Measurements from ENCODE around the gene PEMT. TPM values are rescaled to one million over a fixed set of nuclear protein-coding genes. Genes with fewer than 3 reads are reported as not detected.

PEMT gene
- total RNA-seq, 4 donors from 2014 or later = 17.7 to 24.8 (median 20.6) TPM

GRCh38 chr17:17552351-17553216 lies 38.9 kb downstream of the PEMT start:
- Histone ChIP-seq H3K4me3 (no peak overlapping the region), H3K4me1 (peaks cover 0 to 38% (median 0%) of the 10 kb centered on the region in 4 donors), H3K27me3 (no peaks in the 10 kb centered on the region), H3K36me3 (no peaks in the 10 kb centered on the region), H3K27ac (replicated peaks in 1 of 4) (no peak overlapping the region), H3K9me3 (no peaks in the 10 kb centered on the region)
- intact Hi-C loops (cut with DNase I) = no loop called here
- TF ChIP-seq, protein P1, sequence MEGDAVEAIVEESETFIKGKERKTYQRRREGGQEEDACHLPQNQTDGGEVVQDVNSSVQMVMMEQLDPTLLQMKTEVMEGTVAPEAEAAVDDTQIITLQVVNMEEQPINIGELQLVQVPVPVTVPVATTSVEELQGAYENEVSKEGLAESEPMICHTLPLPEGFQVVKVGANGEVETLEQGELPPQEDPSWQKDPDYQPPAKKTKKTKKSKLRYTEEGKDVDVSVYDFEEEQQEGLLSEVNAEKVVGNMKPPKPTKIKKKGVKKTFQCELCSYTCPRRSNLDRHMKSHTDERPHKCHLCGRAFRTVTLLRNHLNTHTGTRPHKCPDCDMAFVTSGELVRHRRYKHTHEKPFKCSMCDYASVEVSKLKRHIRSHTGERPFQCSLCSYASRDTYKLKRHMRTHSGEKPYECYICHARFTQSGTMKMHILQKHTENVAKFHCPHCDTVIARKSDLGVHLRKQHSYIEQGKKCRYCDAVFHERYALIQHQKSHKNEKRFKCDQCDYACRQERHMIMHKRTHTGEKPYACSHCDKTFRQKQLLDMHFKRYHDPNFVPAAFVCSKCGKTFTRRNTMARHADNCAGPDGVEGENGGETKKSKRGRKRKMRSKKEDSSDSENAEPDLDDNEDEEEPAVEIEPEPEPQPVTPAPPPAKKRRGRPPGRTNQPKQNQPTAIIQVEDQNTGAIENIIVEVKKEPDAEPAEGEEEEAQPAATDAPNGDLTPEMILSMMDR (IDR thresholded peaks at IDR 0.05) = no peak
- TF ChIP-seq POLR2A (IDR thresholded peaks at IDR 0.05; ENCODE audit: low read depth) (no peak), POLR2AphosphoS5 (IDR thresholded peaks at IDR 0.05) (no peak), EP300 (IDR thresholded peaks at IDR 0.05) (no peak)
- no peak for DNase-seq (ENCODE audit: extremely low spot score)
- WGBS = 91% methylated on average over 23 of the region's 27 CpGs

DNA sequence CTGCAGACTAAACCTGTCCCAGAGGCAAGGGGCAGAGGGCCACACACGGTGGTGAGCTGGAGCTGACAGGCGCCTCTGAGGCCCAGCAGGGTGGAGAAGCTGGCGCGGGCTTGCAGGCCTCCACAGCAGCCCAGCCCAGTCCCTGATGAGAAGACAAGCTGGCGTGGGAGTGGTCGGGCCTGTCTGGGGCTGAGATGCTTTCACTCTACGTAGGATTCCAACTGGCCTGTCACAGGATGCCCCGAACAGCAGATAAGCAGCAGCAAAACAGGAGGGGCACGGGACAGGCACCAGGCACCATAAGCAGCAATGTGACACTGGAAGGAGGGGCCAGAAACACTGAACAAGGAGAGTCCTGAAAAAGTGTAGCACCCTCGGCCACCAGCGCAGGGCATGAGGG lies 40.1 kb downstream of the PEMT start:
- no peak for TF ChIP-seq POLR2AphosphoS5 (IDR thresholded peaks at IDR 0.05)
- TF ChIP-seq POLR2A (IDR thresholded peaks at IDR 0.05; ENCODE audit: low read depth) = no peak
- TF ChIP-seq, protein P1 (IDR thresholded peaks at IDR 0.05) = no peak
- no peak for TF ChIP-seq EP300 (IDR thresholded peaks at IDR 0.05)
- WGBS = 71% methylated on average over 7 of the region's 11 CpGs
- peaks cover 0 to 45% (median 0%) of the 10 kb centered on the region in 4 donors for H3K4me1 ChIP-seq

DNA sequence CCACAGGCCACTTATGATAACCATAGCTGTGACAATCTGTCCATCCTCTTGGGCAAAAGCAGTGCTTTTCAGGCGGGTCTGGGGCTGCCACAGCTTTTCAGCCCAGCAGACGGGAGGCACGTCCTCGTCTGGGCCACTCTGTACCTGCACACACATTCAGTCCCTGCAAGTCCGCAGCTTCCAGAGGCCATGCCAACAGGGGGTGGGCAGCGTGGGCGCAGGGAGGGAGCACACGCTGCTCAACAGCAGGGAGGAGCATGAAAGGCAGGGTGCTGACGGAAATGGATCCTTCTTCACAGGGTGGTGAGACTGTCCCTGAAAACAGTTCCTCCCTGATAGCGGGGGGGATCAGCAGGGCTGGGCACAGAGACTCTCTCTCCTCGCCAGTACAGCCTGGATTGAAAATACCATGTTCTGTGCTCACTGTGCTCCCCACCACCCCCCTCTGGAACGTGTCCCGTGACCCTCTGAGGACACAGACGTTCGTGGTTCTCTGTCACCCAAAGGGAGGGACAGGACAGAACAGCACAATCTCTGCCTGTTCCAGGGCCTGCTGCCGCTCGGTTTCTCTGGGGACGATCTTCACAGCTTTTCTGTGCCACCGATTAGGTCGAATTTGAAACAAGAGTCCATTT lies 41.7 kb downstream of the PEMT start:
- intact Hi-C loops (cut with DNase I) = no loop called here
- TF ChIP-seq EP300 (IDR thresholded peaks at IDR 0.05) = no peak
- H3K4me3 ChIP-seq = no peak overlapping the region
- DNase-seq (ENCODE audit: extremely low spot score) = no peak
- no peaks in the 10 kb centered on the region for H3K27me3 ChIP-seq
- peaks cover 0 to 45% (median 3%) of the 10 kb centered on the region in 4 donors for H3K4me1 ChIP-seq
- no peaks in the 10 kb centered on the region for H3K9me3 ChIP-seq
- no peaks in the 10 kb centered on the region for H3K36me3 ChIP-seq
- no peak overlapping the region for H3K27ac ChIP-seq (replicated peaks in 1 of 4)
- 93% methylated on average over 14 of the region's 20 CpGs for WGBS

More for the DNA sequence above, 40.1 kb downstream of the PEMT start:
- H3K4me3 ChIP-seq = no peak overlapping the region
- H3K27me3 ChIP-seq = no peaks in the 10 kb centered on the region
- intact Hi-C loops (cut with DNase I) = no loop called here
- no peak for DNase-seq (ENCODE audit: extremely low spot score)
- H3K36me3 ChIP-seq = no peaks in the 10 kb centered on the region
- no peaks in the 10 kb centered on the region for H3K9me3 ChIP-seq
- H3K27ac ChIP-seq (replicated peaks in 1 of 4) = no peak overlapping the region

GRCh38 chr17:17548044-17548443 lies 43.5 kb downstream of the PEMT start:
- no peak for DNase-seq (ENCODE audit: extremely low spot score)
- H3K4me1 ChIP-seq = peaks cover 0 to 42% (median 3%) of the 10 kb centered on the region in 4 donors
- TF ChIP-seq, protein P1 (IDR thresholded peaks at IDR 0.05) = no peak
- TF ChIP-seq POLR2A (IDR thresholded peaks at IDR 0.05; ENCODE audit: low read depth) (no peak), EP300 (IDR thresholded peaks at IDR 0.05) (no peak), POLR2AphosphoS5 (IDR thresholded peaks at IDR 0.05) (no peak)
- no peak overlapping the region for H3K4me3 ChIP-seq
- H3K27ac ChIP-seq (replicated peaks in 1 of 4) = no peak overlapping the region
- H3K27me3 ChIP-seq = no peaks in the 10 kb centered on the region
- peaks cover 0 to 3% (median 0%) of the 10 kb centered on the region in 4 donors for H3K36me3 ChIP-seq
- 84% methylated on average over 4 of the region's 8 CpGs for WGBS
- intact Hi-C loops (cut with DNase I) = no loop called here
- H3K9me3 ChIP-seq = no peaks in the 10 kb centered on the region

DNA sequence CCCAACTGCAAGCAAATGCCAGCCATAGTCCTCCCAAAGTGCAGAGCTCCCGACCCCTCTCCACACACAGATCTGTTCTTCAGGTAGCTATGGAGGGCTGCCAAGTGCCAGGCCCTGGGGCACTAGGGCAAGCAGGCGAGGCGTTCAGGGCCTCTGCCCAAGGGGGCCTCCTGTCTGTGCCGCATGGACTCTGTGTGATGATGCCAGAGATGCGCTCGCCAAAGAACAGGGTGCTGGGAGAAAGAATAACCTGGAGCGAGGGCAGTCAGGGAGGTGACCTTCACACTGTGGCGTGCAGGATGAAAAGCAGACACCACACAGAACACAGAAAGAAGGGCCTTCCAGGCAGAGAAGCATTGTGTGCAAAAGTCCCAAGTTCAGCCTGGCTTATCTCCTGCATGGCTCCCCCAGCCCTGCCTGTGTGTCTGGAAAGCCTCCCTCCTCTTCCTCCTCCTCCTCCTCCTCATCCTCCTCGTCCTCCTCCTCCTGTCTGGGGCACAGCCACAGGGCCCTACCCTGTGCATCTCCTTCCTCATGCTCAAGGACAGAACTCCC lies 44.2 kb downstream of the PEMT start:
- H3K4me1 ChIP-seq = peaks cover 0 to 34% (median 3%) of the 10 kb centered on the region in 4 donors
- no peaks in the 10 kb centered on the region for H3K9me3 ChIP-seq
- WGBS = 81% methylated on average over 8 of the region's 9 CpGs
- no peak for TF ChIP-seq POLR2A (IDR thresholded peaks at IDR 0.05; ENCODE audit: low read depth)
- no peak for TF ChIP-seq EP300 (IDR thresholded peaks at IDR 0.05)
- no peak overlapping the region for H3K27ac ChIP-seq (replicated peaks in 1 of 4)
- intact Hi-C loops (cut with DNase I) = no loop called here
- no peaks in the 10 kb centered on the region for H3K27me3 ChIP-seq
- no peak overlapping the region for H3K4me3 ChIP-seq
- peaks cover 0 to 3% (median 0%) of the 10 kb centered on the region in 4 donors for H3K36me3 ChIP-seq
- DNase-seq (ENCODE audit: extremely low spot score) = no peak

Measured in esophagus muscularis mucosa (tissue), 4 donors.